Measurements from ENCODE around the gene GJB3.

- TF ChIP-seq RAD21 (IDR thresholded peaks at IDR 0.05) (no peak), CTCF (IDR thresholded peaks at IDR 0.05; ENCODE audit: low read depth, low read length, missing input control) (no peak), FOXA1 (IDR thresholded peaks at IDR 0.05) (no peak), MAX (IDR thresholded peaks at IDR 0.05) (no peak), YY1 (IDR thresholded peaks at IDR 0.05) (no peak), ATF3 (IDR thresholded peaks at IDR 0.05) (no peak), RXRA (IDR thresholded peaks at IDR 0.05) (no peak), TAF1 (conservative IDR thresholded peaks at IDR 0.05) (no peak)
Measured at GRCh38 chr1:34776911-34777310, 4.1 kb upstream of the GJB3 start.

All from liver (tissue), 3 donors.